ENCODE results near the gene NXPH1.

The NXPH1 gene

GRCh38 chr7:8433477-8434289 is at the start of gene NXPH1:
TSS of gene NXPH1 (plus strand) at chr7:8433609.
- peak; percentile 29 for DNase-seq (ENCODE audit: low spot score)

- DNase-seq (ENCODE audit: low spot score), result no peak
These were observed 48.5 kb upstream of the NXPH1 start for GRCh38 chr7:8384901-8385300.

GRCh38 chr7:8386926-8387550 is 46.4 kb upstream of the NXPH1 start:
- DNase-seq (ENCODE audit: low spot score), result no peak

- peak; percentile 93 for DNase-seq (ENCODE audit: low spot score)
These were observed 45.7 kb upstream of the NXPH1 start for GRCh38 chr7:8387551-8388256.

- DNase-seq (ENCODE audit: low spot score), result no peak
These were observed 45.2 kb upstream of the NXPH1 start for GRCh38 chr7:8388257-8388625.

GRCh38 chr7:8389593-8390261 is 43.7 kb upstream of the NXPH1 start:
- peak; percentile 90 for DNase-seq (ENCODE audit: low spot score)

- no peak for DNase-seq (ENCODE audit: low spot score)
These were observed 43.2 kb upstream of the NXPH1 start for GRCh38 chr7:8390262-8390626.

GRCh38 chr7:8391353-8392062 is 41.9 kb upstream of the NXPH1 start:
- no peak for DNase-seq (ENCODE audit: low spot score)

GRCh38 chr7:8396294-8396693 is 37.1 kb upstream of the NXPH1 start:
- DNase-seq (ENCODE audit: low spot score), result no peak

GRCh38 chr7:8408871-8409270 is 24.5 kb upstream of the NXPH1 start:
- DNase-seq (ENCODE audit: low spot score), result no peak

- DNase-seq (ENCODE audit: low spot score), result no peak
These were observed 22.3 kb upstream of the NXPH1 start for GRCh38 chr7:8411103-8411502.

GRCh38 chr7:8413600-8413999 is 19.8 kb upstream of the NXPH1 start:
- no peak for DNase-seq (ENCODE audit: low spot score)

GRCh38 chr7:8418629-8419245 is 14.7 kb upstream of the NXPH1 start:
- peak; percentile 89 for DNase-seq (ENCODE audit: low spot score)

GRCh38 chr7:8422177-8422576 is 11.2 kb upstream of the NXPH1 start:
- no peak for DNase-seq (ENCODE audit: low spot score)

- no peak for DNase-seq (ENCODE audit: low spot score)
These were observed 10.4 kb upstream of the NXPH1 start for GRCh38 chr7:8423057-8423456.

GRCh38 chr7:8425223-8425622 is 8.2 kb upstream of the NXPH1 start:
- DNase-seq (ENCODE audit: low spot score), result no peak

- DNase-seq (ENCODE audit: low spot score), result no peak
These were observed 2.8 kb upstream of the NXPH1 start for GRCh38 chr7:8430643-8431042.

GRCh38 chr7:8434290-8435002 is 1.0 kb downstream of the NXPH1 start:
- DNase-seq (ENCODE audit: low spot score), result no peak

GRCh38 chr7:8435095-8435494 is 1.7 kb downstream of the NXPH1 start:
- DNase-seq (ENCODE audit: low spot score), result no peak

- DNase-seq (ENCODE audit: low spot score), result no peak
These were observed 2.5 kb downstream of the NXPH1 start for GRCh38 chr7:8435590-8436545.

All from Ammon's horn (tissue), 1 donor.